ENCODE data around the gene OR2H1. TPM values are rescaled to one million over a fixed set of nuclear protein-coding genes. Genes with fewer than 3 reads are reported as not detected.
A peak's percentile ranks its signal among the peaks of the same experiment; 100 is the strongest.

Gene OR2H1
- total and polyA plus RNA-seq, 9 of the 15 experiments (the other 6 are each of a cell fraction or from before 2014, with no cell fraction given), result not detected

DNA sequence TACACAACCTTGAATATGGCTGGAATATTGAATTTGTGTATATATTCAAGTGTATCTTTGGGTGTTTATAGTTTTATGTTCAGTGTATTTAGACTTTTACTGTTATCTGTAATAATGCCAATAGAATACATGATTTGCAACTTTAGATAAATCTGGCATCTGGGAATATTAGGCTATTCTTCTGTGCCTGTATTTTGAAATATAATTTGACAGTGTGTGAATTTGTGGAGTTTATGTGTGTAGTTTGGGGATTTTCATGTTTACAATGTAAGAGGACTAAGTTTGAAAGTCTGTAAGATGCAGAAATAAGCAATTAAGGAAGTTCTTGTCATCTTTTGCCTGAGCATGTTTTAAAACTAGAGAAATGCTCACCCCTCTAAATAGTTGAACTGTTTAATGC is 17.9 kb upstream of the OR2H1 start, which contains the start of gene OR10C1 (continued):
- TF ChIP-seq, protein P1, sequence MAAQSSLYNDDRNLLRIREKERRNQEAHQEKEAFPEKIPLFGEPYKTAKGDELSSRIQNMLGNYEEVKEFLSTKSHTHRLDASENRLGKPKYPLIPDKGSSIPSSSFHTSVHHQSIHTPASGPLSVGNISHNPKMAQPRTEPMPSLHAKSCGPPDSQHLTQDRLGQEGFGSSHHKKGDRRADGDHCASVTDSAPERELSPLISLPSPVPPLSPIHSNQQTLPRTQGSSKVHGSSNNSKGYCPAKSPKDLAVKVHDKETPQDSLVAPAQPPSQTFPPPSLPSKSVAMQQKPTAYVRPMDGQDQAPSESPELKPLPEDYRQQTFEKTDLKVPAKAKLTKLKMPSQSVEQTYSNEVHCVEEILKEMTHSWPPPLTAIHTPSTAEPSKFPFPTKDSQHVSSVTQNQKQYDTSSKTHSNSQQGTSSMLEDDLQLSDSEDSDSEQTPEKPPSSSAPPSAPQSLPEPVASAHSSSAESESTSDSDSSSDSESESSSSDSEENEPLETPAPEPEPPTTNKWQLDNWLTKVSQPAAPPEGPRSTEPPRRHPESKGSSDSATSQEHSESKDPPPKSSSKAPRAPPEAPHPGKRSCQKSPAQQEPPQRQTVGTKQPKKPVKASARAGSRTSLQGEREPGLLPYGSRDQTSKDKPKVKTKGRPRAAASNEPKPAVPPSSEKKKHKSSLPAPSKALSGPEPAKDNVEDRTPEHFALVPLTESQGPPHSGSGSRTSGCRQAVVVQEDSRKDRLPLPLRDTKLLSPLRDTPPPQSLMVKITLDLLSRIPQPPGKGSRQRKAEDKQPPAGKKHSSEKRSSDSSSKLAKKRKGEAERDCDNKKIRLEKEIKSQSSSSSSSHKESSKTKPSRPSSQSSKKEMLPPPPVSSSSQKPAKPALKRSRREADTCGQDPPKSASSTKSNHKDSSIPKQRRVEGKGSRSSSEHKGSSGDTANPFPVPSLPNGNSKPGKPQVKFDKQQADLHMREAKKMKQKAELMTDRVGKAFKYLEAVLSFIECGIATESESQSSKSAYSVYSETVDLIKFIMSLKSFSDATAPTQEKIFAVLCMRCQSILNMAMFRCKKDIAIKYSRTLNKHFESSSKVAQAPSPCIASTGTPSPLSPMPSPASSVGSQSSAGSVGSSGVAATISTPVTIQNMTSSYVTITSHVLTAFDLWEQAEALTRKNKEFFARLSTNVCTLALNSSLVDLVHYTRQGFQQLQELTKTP (IDR thresholded peaks at IDR 0.05; ENCODE audit: low read depth in 1 of 2, partially characterized antibody in 2 of 2), result no peak

- 0% methylated on average over 1 of the region's 1 CpG for WGBS (ENCODE audit: insufficient coverage, low coverage, missing lambda C conversion rate)
- no peaks in the 10 kb centered on the region for H3K79me2 ChIP-seq (ENCODE audit: control insufficient read depth, insufficient read depth, low read length)
- peak; percentile 97 for TF ChIP-seq ZBTB17 (CRISPR knock-in tag; IDR thresholded peaks at IDR 0.05)
- TF ChIP-seq ZNF766 (CRISPR knock-in tag; conservative IDR thresholded peaks at IDR 0.05), result peak; percentile 85; the same call in 1 of the 2 replicates
- TF ChIP-seq GABPA (tag; conservative IDR thresholded peaks at IDR 0.05; ENCODE audit: low read depth), result peak; percentile 35
- peak; percentile 77 for TF ChIP-seq CEBPB (tag; IDR thresholded peaks at IDR 0.05)
- TF ChIP-seq OTX1 (CRISPR knock-in tag; IDR thresholded peaks at IDR 0.05), result no peak
- TF ChIP-seq NFIC (IDR thresholded peaks at IDR 0.05), result peak; percentile 54; the same call in 1 of the 2 replicates
- no peak for TF ChIP-seq BRF2 (IDR thresholded peaks at IDR 0.05; ENCODE audit: borderline replicate concordance, insufficient read depth, insufficient read length)
- peak; percentile 78 for TF ChIP-seq ELF2 (CRISPR knock-in tag; IDR thresholded peaks at IDR 0.05)
- TF ChIP-seq CEBPG (CRISPR knock-in tag; IDR thresholded peaks at IDR 0.05), result no peak
- peak; percentile 42 to 88; a peak in 3 of 4 replicates for TF ChIP-seq CEBPG (tag; conservative IDR thresholded peaks at IDR 0.05 in 1 of 2, IDR thresholded peaks at IDR 0.05 in 1 of 2)
- H4K20me1 ChIP-seq (replicated peaks; ENCODE audit: control insufficient read depth, insufficient read depth, low read length), result no peaks in the 10 kb centered on the region
- H3K36me3 ChIP-seq (ENCODE audit: control insufficient read depth, insufficient read depth, low read length), result no peaks in the 10 kb centered on the region
- H2AFZ ChIP-seq (ENCODE audit: low read depth, low read length), result no peak overlapping the region
- H3K27ac ChIP-seq (ENCODE audit: extremely low read depth, low read depth, low read length), result no peak overlapping the region
- H3K9me3 ChIP-seq (replicated peaks; ENCODE audit: control insufficient read depth, insufficient read depth, low read depth, low read length), result no peaks in the 10 kb centered on the region
- no peak overlapping the region for H3K9ac ChIP-seq (ENCODE audit: insufficient read depth in 1 of 2, low read depth in 2 of 2, low read length in 2 of 2)
- POLR2A ChIA-PET, result no interaction called here
- intact Hi-C loops (cut with micrococcal nuclease) (no loop called here), in situ Hi-C loops (cut with MboI) (no loop called here)
- BruUV-seq (replicated peaks), result no TSS peak
- peaks cover 0 to 11% of the 10 kb centered on the region in 2 experiments; a peak in 3 of 5 replicates for H3K27me3 ChIP-seq (ENCODE audit: control insufficient read depth in 2 of 2, insufficient read depth in 2 of 2, low read length in 2 of 2)
- FAIRE-seq (no peak), ATAC-seq (no peak), DNase-seq (ENCODE audit: extremely low read depth in 1 of 4, low spot score in 3 of 4) (no peak)
- no peaks in the 10 kb centered on the region for H3K9me1 ChIP-seq (ENCODE audit: control insufficient read depth, insufficient read depth, low read length)
- 0 out of 5 replicates have a peak, but pooled peaks cover 0 to 3% of the 10 kb centered on the region in 2 experiments for H3K4me1 ChIP-seq (replicated peaks in 1 of 2; ENCODE audit: control insufficient read depth in 2 of 2, insufficient read depth in 2 of 2, low read length in 2 of 2)
- CTCF ChIA-PET (ENCODE audit: low intra/inter-chr PET ratio), result interaction anchor here (0.6 kb wide), 1 partner anchor 534 kb away, joined by 3 read pairs; no protein-coding TSS in a partner anchor
- no peak overlapping the region for H3K4me2 ChIP-seq (ENCODE audit: insufficient read depth, low read length)
- no peak overlapping the region for H3K4me3 ChIP-seq
These were observed 14.2 kb upstream of the OR2H1 start for GRCh38 chr6:29442719-29443118.
